HEK293 (cell line): ENCODE data around the gene DIP2C.

Experiments used
- CTCF ChIA-PET: fragments of 350-600 bp; formaldehyde crosslinking; extraction: SDS; loops from one replicate; lab custom pipeline; 2021; ENCODE audit warnings: antibody characterized with exemption; lab: Yijun Ruan, JAX
- POLR2A ChIA-PET: fragments of 300-600 bp; formaldehyde crosslinking; extraction: SDS; loops from one replicate; lab custom pipeline; 2020; ENCODE audit warnings: antibody characterized with exemption, inconsistent platforms; lab: Yijun Ruan, JAX
- H3K27ac ChIP-seq: fragments of 200-500 bp; sonication (Bioruptor generic); 2 replicates; pipeline ENCODE4 v1.5.1; 2014; ENCODE audit warnings: low read depth, low read length, control low read depth, inconsistent platforms; ENCODE audit errors: extremely low read depth
- H3K36me3 ChIP-seq, 2 experiments: fragments of 200-500 bp in 1 of 2; sonication (Bioruptor generic) in 1 of 2; 1 replicate in 1 of 2; 2 replicates in 1 of 2; pipeline ENCODE4 v1.5.1; 2014 to 2017; ENCODE audit warnings: inconsistent platforms in 2 of 2, low read length in 2 of 2; ENCODE audit not compliant: control insufficient read depth in 2 of 2, insufficient read depth in 1 of 2
- H3K4me1 ChIP-seq: fragments of 200-500 bp; sonication (Bioruptor generic); 2 replicates; pipeline ENCODE4 v1.5.1; 2014; ENCODE audit warnings: mild to moderate bottlenecking, low read length, inconsistent platforms; ENCODE audit not compliant: control insufficient read depth, insufficient read depth
- H3K4me3 ChIP-seq: 2 replicates; pipeline ENCODE4 v1.5.1; 2011; ENCODE audit warnings: low read depth, mild to moderate bottlenecking, control low read depth, low read length, moderate library complexity
- H3K9me3 ChIP-seq: fragments of 200-500 bp; sonication (Bioruptor generic); 2 replicates; pipeline ENCODE4 v1.5.1; 2014; ENCODE audit warnings: low read depth, low read length, inconsistent platforms; ENCODE audit not compliant: control insufficient read depth, insufficient read depth
- EGR2 ChIP-seq: fragments of 450-650 bp; formaldehyde crosslinking; IDR thresholded peaks from 2 replicates; pipeline ENCODE4 v1.5.1; 2016; ENCODE audit warnings: low read depth, missing biosample characterization, missing genetic modification characterization
- KLF17 ChIP-seq: fragments of 450-650 bp; formaldehyde crosslinking; IDR thresholded peaks from 2 replicates; pipeline ENCODE4 v1.5.1; 2016; ENCODE audit warnings: missing biosample characterization, missing genetic modification characterization
- SETDB1 ChIP-seq: IDR thresholded peaks from one replicate; pipeline ENCODE4 v1.6.1; 2017; ENCODE audit warnings: mild to moderate bottlenecking, low read length, moderate library complexity, mixed read lengths; ENCODE audit not compliant: insufficient read length
- ZFHX2 ChIP-seq: fragments of 450-650 bp; formaldehyde crosslinking; conservative IDR thresholded peaks from 2 replicates; pipeline ENCODE4 v1.5.1; 2016; ENCODE audit warnings: missing biosample characterization, missing genetic modification characterization
- ZNF19 ChIP-seq: fragments of 450-650 bp; formaldehyde crosslinking; IDR thresholded peaks from 2 replicates; pipeline ENCODE4; 2016; ENCODE audit warnings: missing biosample characterization, missing genetic modification characterization, low read depth
- ZNF391 ChIP-seq: fragments of 450-650 bp; formaldehyde crosslinking; IDR thresholded peaks from 2 replicates; pipeline ENCODE4 v1.5.1; 2016; ENCODE audit warnings: low read depth, missing biosample characterization, missing genetic modification characterization, borderline replicate concordance
- ZNF548 ChIP-seq: fragments of 450-650 bp; formaldehyde crosslinking; IDR thresholded peaks from 2 replicates; pipeline ENCODE4 v1.5.1; 2016; ENCODE audit warnings: missing biosample characterization, missing genetic modification characterization
- ZNF596 ChIP-seq: fragments of 450-650 bp; IDR thresholded peaks from 2 replicates; pipeline ENCODE4 v1.5.0; 2018; ENCODE audit warnings: missing biosample characterization, mild to moderate bottlenecking, missing genetic modification characterization, moderate library complexity
- ZSCAN30 ChIP-seq: fragments of 450-650 bp; IDR thresholded peaks from 2 replicates; pipeline ENCODE4 v1.5.1; 2018; ENCODE audit warnings: missing biosample characterization, mild to moderate bottlenecking, missing genetic modification characterization, moderate library complexity
- TF ChIP-seq, protein P1 (sequence below): fragments of 450-650 bp; formaldehyde crosslinking; conservative IDR thresholded peaks from 2 replicates; pipeline ENCODE4 v1.5.1; 2016; ENCODE audit warnings: low read depth, missing biosample characterization, missing genetic modification characterization

DIP2C gene

DNA sequence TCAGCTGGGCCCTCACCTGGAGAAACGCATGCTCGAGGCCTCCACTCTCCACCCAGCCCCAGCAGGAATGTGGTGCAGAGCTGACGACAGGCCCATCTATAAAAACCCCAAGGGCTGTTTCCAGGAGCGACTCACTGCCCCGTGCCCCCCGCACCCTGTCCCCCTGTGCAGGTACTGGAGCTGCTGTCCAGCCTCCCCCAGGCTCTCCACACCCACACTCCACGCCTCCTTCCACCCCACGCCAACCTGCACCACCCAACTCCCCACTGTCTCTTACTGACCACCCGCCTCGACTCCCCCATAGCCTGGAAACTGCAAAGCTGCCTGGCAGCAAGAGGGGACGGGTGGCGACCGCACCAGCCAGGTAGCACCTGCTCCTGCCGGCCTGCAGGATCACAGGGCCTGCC lies 43.3 kb downstream of the DIP2C start:
- peak; percentile 75 for TF ChIP-seq EGR2 (tag by site-specific recombination)
- peak; percentile 47; the same call in 1 of the 2 replicates for TF ChIP-seq ZFHX2 (tag by site-specific recombination)
- no peak for TF ChIP-seq ZSCAN30 (tag by site-specific recombination)
- no peaks in the 10 kb centered on the region for H3K4me1 ChIP-seq
- no peaks in the 10 kb centered on the region for H3K9me3 ChIP-seq
- no peak overlapping the region for H3K4me3 ChIP-seq
- CTCF ChIA-PET = no interaction called here
- POLR2A ChIA-PET = no interaction called here
- H3K27ac ChIP-seq = no peak overlapping the region
- no peaks in the 10 kb centered on the region for H3K36me3 ChIP-seq

DNA sequence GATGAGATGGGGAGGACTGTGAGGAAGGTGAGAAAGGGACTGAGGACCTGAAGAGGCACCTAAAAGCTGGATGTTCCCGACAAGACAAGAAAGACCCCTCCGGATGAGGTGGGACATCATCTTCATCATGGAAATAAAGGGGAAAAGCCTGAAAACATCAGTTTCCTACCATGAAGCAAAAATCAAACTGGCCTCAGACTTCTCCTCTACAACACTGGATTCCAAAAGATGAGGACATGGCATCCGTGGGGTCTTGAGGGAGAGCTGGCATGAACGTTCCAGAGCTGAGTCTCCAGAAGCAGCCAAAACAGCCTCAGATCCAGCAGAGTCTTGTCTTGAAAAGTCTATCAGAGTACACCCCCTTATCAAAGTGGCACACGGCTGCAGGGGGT lies 44.5 kb downstream of the DIP2C start:
- H3K4me3 ChIP-seq = no peak overlapping the region
- CTCF ChIA-PET = no interaction called here

GRCh38 chr10:644076-644942 lies 45.2 kb downstream of the DIP2C start:
- TF ChIP-seq ZNF596 (tag by site-specific recombination) (no peak), ZNF548 (tag by site-specific recombination) (no peak), ZNF19 (tag by site-specific recombination) (no peak), ZNF391 (tag by site-specific recombination) (no peak), KLF17 (tag by site-specific recombination) (no peak)

More for the DNA sequence above, 44.5 kb downstream of the DIP2C start:
- H3K27ac ChIP-seq = no peak overlapping the region
- H3K4me1 ChIP-seq = no peaks in the 10 kb centered on the region
- TF ChIP-seq SETDB1 = peak; percentile 25
- TF ChIP-seq, protein P1, sequence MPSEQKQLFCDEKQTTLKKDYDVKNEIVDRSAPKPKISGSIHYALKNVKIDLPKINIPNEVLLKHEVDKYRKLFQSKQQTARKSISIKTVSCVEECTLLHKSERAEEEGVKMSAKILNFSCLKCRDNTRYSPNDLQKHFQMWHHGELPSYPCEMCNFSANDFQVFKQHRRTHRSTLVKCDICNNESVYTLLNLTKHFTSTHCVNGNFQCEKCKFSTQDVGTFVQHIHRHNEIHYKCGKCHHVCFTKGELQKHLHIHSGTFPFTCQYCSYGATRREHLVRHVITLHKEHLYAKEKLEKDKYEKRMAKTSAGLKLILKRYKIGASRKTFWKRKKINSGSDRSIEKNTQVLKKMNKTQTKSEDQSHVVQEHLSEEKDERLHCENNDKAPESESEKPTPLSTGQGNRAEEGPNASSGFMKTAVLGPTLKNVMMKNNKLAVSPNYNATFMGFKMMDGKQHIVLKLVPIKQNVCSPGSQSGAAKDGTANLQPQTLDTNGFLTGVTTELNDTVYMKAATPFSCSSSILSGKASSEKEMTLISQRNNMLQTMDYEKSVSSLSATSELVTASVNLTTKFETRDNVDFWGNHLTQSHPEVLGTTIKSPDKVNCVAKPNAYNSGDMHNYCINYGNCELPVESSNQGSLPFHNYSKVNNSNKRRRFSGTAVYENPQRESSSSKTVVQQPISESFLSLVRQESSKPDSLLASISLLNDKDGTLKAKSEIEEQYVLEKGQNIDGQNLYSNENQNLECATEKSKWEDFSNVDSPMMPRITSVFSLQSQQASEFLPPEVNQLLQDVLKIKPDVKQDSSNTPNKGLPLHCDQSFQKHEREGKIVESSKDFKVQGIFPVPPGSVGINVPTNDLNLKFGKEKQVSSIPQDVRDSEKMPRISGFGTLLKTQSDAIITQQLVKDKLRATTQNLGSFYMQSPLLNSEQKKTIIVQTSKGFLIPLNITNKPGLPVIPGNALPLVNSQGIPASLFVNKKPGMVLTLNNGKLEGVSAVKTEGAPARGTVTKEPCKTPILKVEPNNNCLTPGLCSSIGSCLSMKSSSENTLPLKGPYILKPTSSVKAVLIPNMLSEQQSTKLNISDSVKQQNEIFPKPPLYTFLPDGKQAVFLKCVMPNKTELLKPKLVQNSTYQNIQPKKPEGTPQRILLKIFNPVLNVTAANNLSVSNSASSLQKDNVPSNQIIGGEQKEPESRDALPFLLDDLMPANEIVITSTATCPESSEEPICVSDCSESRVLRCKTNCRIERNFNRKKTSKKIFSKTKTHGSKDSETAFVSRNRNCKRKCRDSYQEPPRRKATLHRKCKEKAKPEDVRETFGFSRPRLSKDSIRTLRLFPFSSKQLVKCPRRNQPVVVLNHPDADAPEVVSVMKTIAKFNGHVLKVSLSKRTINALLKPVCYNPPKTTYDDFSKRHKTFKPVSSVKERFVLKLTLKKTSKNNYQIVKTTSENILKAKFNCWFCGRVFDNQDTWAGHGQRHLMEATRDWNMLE (tag by site-specific recombination) = no peak
- POLR2A ChIA-PET = no interaction called here
- H3K36me3 ChIP-seq = no peaks in the 10 kb centered on the region
- no peaks in the 10 kb centered on the region for H3K9me3 ChIP-seq

More at GRCh38 chr10:644076-644942, 45.2 kb downstream of the DIP2C start:
- no peak overlapping the region for H3K27ac ChIP-seq
- ChIA-PET CTCF (no interaction called here), POLR2A (no interaction called here)
- H3K4me3 ChIP-seq = no peak overlapping the region
- no peaks in the 10 kb centered on the region for H3K4me1 ChIP-seq
- no peaks in the 10 kb centered on the region for H3K36me3 ChIP-seq
- H3K9me3 ChIP-seq = no peaks in the 10 kb centered on the region
